ENCODE data around the gene NEB.

Gene NEB

GRCh38 chr2:151470556-151470955 is 263.7 kb downstream of the NEB start:
- DNase-seq, result no peak

- DNase-seq, result no peak
Measured at GRCh38 chr2:151465771-151466170, 268.5 kb downstream of the NEB start.

- DNase-seq, result no peak
Measured at GRCh38 chr2:151459358-151459757, 274.9 kb downstream of the NEB start.

- no peak for DNase-seq
Measured at GRCh38 chr2:151439127-151439526, 295.1 kb downstream of the NEB start.

GRCh38 chr2:151438506-151438905 is 295.8 kb downstream of the NEB start:
- DNase-seq, result no peak

- no peak for DNase-seq
Measured at GRCh38 chr2:151437630-151438029, 296.6 kb downstream of the NEB start.

Data from activated T-cell treated with anti-CD3 and anti-CD28 coated beads, Interleukin-2, amount 50 U/mL, for 1 hour (primary cell).